Jurkat, Clone E6-1 (cell line): ENCODE data around the gene CEP63.
"Not testable (repeated sequence)": the region's sequence is repeated elsewhere in the genome, so short reads cannot be mapped to it uniquely, and the experiment has no call there.

Source experiments
- DNase-seq: peaks from one replicate; pipeline ENCODE4 v3.0.0-alpha.2; 2011; ENCODE audit warnings: low read depth, low spot score
- H3K4me3 ChIP-seq: 2 replicates; pipeline ENCODE4 v1.5.1; 2011; ENCODE audit warnings: mild to moderate bottlenecking, low read length, control low read depth, moderate library complexity

The CEP63 gene

GRCh38 chr3:134552784-134553183 is 66.9 kb downstream of the CEP63 start:
- no peak for DNase-seq
- no peak overlapping the region for H3K4me3 ChIP-seq

- DNase-seq, result no peak
- H3K4me3 ChIP-seq, result no peak overlapping the region
Measured at GRCh38 chr3:134559591-134559990, 73.7 kb downstream of the CEP63 start.

- no peak overlapping the region for H3K4me3 ChIP-seq
- no peak for DNase-seq
Measured at GRCh38 chr3:134562055-134562454, 76.2 kb downstream of the CEP63 start.

GRCh38 chr3:134563601-134564000 is 77.7 kb downstream of the CEP63 start:
- no peak overlapping the region for H3K4me3 ChIP-seq
- DNase-seq, result no peak

GRCh38 chr3:134564991-134565390 is 79.1 kb downstream of the CEP63 start:
- DNase-seq, result no peak
- no peak overlapping the region for H3K4me3 ChIP-seq

- no peak for DNase-seq
- H3K4me3 ChIP-seq, result no peak overlapping the region
Measured at GRCh38 chr3:134567605-134568004, 81.7 kb downstream of the CEP63 start.

GRCh38 chr3:134568790-134569189 is 82.9 kb downstream of the CEP63 start:
- H3K4me3 ChIP-seq, result no peak overlapping the region
- no peak for DNase-seq

GRCh38 chr3:134569899-134570298 is 84.0 kb downstream of the CEP63 start:
- not testable (repeated sequence) for DNase-seq, H3K4me3 ChIP-seq

GRCh38 chr3:134576426-134576825 is 90.6 kb downstream of the CEP63 start:
- no peak overlapping the region for H3K4me3 ChIP-seq
- no peak for DNase-seq

GRCh38 chr3:134576831-134577230 is 91.0 kb downstream of the CEP63 start:
- DNase-seq, result no peak
- no peak overlapping the region for H3K4me3 ChIP-seq

- DNase-seq, result peak; percentile 64
- H3K4me3 ChIP-seq, result no peak overlapping the region
Measured at GRCh38 chr3:134579141-134579665, 93.3 kb downstream of the CEP63 start.

GRCh38 chr3:134590766-134591165 is 104.9 kb downstream of the CEP63 start:
- H3K4me3 ChIP-seq, result no peak overlapping the region
- no peak for DNase-seq

- no peak for DNase-seq
- H3K4me3 ChIP-seq, result no peak overlapping the region
Measured at GRCh38 chr3:134592806-134593205, 106.9 kb downstream of the CEP63 start.

- H3K4me3 ChIP-seq, result no peak overlapping the region
- no peak for DNase-seq
Measured at GRCh38 chr3:134594331-134594741, 108.5 kb downstream of the CEP63 start.

GRCh38 chr3:134594986-134595385 is 109.1 kb downstream of the CEP63 start:
- H3K4me3 ChIP-seq, DNase-seq: not testable (repeated sequence)

GRCh38 chr3:134597390-134597970 is 111.6 kb downstream of the CEP63 start:
- DNase-seq, result no peak
- no peak overlapping the region for H3K4me3 ChIP-seq

- no peak for DNase-seq
- no peak overlapping the region for H3K4me3 ChIP-seq
Measured at GRCh38 chr3:134598763-134599545, 113.1 kb downstream of the CEP63 start.

- H3K4me3 ChIP-seq, result no peak overlapping the region
- no peak for DNase-seq
Measured at GRCh38 chr3:134600206-134600605, 114.3 kb downstream of the CEP63 start.

GRCh38 chr3:134600685-134601463 is 115.0 kb downstream of the CEP63 start:
- H3K4me3 ChIP-seq, result no peak overlapping the region
- DNase-seq, result peak; percentile 29
